Memory B cell (primary cell): ENCODE results near the gene NR1D2.
"Not testable (repeated sequence)": the region's sequence is repeated elsewhere in the genome, so short reads cannot be mapped to it uniquely, and the experiment has no call there.

Experiments used
- ATAC-seq: fragments of 150-1000 bp; cut with Tn5 transposase; 2 replicates; pipeline ENCODE4 v1.10.0; 2021; ENCODE audit warnings: low read depth, mild to moderate bottlenecking, moderate library complexity
- DNase-seq, 2 donors: peaks; one replicate each; pipeline ENCODE4 v3.0.0; 2022; ENCODE audit warnings: low spot score in 2 of 2
- H3K27ac Mint-ChIP-seq: one replicate; pipeline ENCODE4 v1.8.0; 2022; ENCODE audit warnings: mild to moderate bottlenecking, moderate library complexity, mixed read lengths
- H3K27me3 Mint-ChIP-seq: one replicate; pipeline ENCODE4 v1.8.0; 2022; ENCODE audit warnings: mixed read lengths
- H3K36me3 Mint-ChIP-seq: one replicate; pipeline ENCODE4 v1.8.0; 2022; ENCODE audit warnings: mild to moderate bottlenecking, mixed read lengths
- H3K4me1 Mint-ChIP-seq: one replicate; pipeline ENCODE4 v1.8.0; 2022; ENCODE audit warnings: mixed read lengths
- H3K4me3 Mint-ChIP-seq: one replicate; pipeline ENCODE4 v1.8.0; 2022; ENCODE audit warnings: mild to moderate bottlenecking, moderate library complexity, mixed read lengths
- H3K9me3 Mint-ChIP-seq: one replicate; pipeline ENCODE4 v1.8.0; 2022; ENCODE audit warnings: mixed read lengths

Gene NR1D2

GRCh38 chr3:23991683-23992628 lies 46.9 kb downstream of the NR1D2 start:
- peaks cover 2% of the 10 kb centered on the region for H3K9me3 Mint-ChIP-seq
- ATAC-seq (no peak), DNase-seq (no peak)
- H3K4me1 Mint-ChIP-seq = peaks cover 5% of the 10 kb centered on the region
- H3K27me3 Mint-ChIP-seq = no peaks in the 10 kb centered on the region
- peak overlapping the region; percentile 38 for H3K27ac Mint-ChIP-seq
- H3K36me3 Mint-ChIP-seq = peaks cover 2% of the 10 kb centered on the region
- H3K4me3 Mint-ChIP-seq = no peak overlapping the region

GRCh38 chr3:23993556-23994243 lies 48.6 kb downstream of the NR1D2 start:
- Mint-ChIP-seq H3K9me3 (no peaks in the 10 kb centered on the region), H3K36me3 (no peaks in the 10 kb centered on the region), H3K27me3 (no peaks in the 10 kb centered on the region), H3K4me3 (no peak overlapping the region), H3K4me1 (peaks cover 3% of the 10 kb centered on the region), H3K27ac (no peak overlapping the region)
- ATAC-seq (no peak), DNase-seq (no peak)

- no peaks in the 10 kb centered on the region for H3K9me3 Mint-ChIP-seq
- H3K27ac Mint-ChIP-seq = no peak overlapping the region
- no peaks in the 10 kb centered on the region for H3K36me3 Mint-ChIP-seq
- no peaks in the 10 kb centered on the region for H3K27me3 Mint-ChIP-seq
- H3K4me1 Mint-ChIP-seq = peaks cover 6% of the 10 kb centered on the region
- no peak overlapping the region for H3K4me3 Mint-ChIP-seq
- no peak for DNase-seq
- ATAC-seq = no peak
Observed at GRCh38 chr3:23994244-23994569, 49.1 kb downstream of the NR1D2 start.

GRCh38 chr3:23995219-23995618 lies 50.1 kb downstream of the NR1D2 start:
- Mint-ChIP-seq H3K36me3 (no peaks in the 10 kb centered on the region), H3K9me3 (no peaks in the 10 kb centered on the region), H3K27me3 (no peaks in the 10 kb centered on the region), H3K4me3 (no peak overlapping the region), H3K4me1 (peaks cover 7% of the 10 kb centered on the region), H3K27ac (no peak overlapping the region)
- DNase-seq = no peak
- ATAC-seq = no peak

- Mint-ChIP-seq H3K36me3 (no peaks in the 10 kb centered on the region), H3K4me3 (no peak overlapping the region), H3K27me3 (no peaks in the 10 kb centered on the region), H3K9me3 (no peaks in the 10 kb centered on the region), H3K4me1 (peaks cover 7% of the 10 kb centered on the region), H3K27ac (no peak overlapping the region)
- ATAC-seq (no peak), DNase-seq (no peak)
Observed at GRCh38 chr3:23996095-23996524, 51.0 kb downstream of the NR1D2 start.

- Mint-ChIP-seq H3K36me3 (no peaks in the 10 kb centered on the region), H3K27ac (no peak overlapping the region), H3K27me3 (no peaks in the 10 kb centered on the region), H3K4me1 (peaks cover 4% of the 10 kb centered on the region), H3K9me3 (no peaks in the 10 kb centered on the region), H3K4me3 (no peak overlapping the region)
- ATAC-seq (peak; percentile 38), DNase-seq (peak; percentile 58 to 65)
Observed at GRCh38 chr3:23999012-23999641, 54.0 kb downstream of the NR1D2 start.

- H3K9me3 Mint-ChIP-seq = no peaks in the 10 kb centered on the region
Observed at GRCh38 chr3:24002129-24002528, 57.0 kb downstream of the NR1D2 start.

GRCh38 chr3:24003466-24003865 lies 58.4 kb downstream of the NR1D2 start:
- H3K27me3 Mint-ChIP-seq = peaks cover 2% of the 10 kb centered on the region
- DNase-seq (no peak), ATAC-seq (no peak)
- no peak overlapping the region for H3K27ac Mint-ChIP-seq
- H3K4me3 Mint-ChIP-seq = no peak overlapping the region
- H3K36me3 Mint-ChIP-seq = no peaks in the 10 kb centered on the region
- H3K9me3 Mint-ChIP-seq = no peaks in the 10 kb centered on the region
- peaks cover 4% of the 10 kb centered on the region for H3K4me1 Mint-ChIP-seq

More at GRCh38 chr3:24002129-24002528, 57.0 kb downstream of the NR1D2 start:
- peaks cover 4% of the 10 kb centered on the region for H3K4me1 Mint-ChIP-seq
- no peak overlapping the region for H3K4me3 Mint-ChIP-seq
- H3K27me3 Mint-ChIP-seq = peaks cover 2% of the 10 kb centered on the region
- ATAC-seq (no peak), DNase-seq (no peak)
- H3K36me3 Mint-ChIP-seq = no peaks in the 10 kb centered on the region
- no peak overlapping the region for H3K27ac Mint-ChIP-seq

GRCh38 chr3:24004171-24004938 lies 59.3 kb downstream of the NR1D2 start:
- no peak for ATAC-seq
- no peaks in the 10 kb centered on the region for H3K9me3 Mint-ChIP-seq
- no peaks in the 10 kb centered on the region for H3K36me3 Mint-ChIP-seq
- H3K27me3 Mint-ChIP-seq = peaks cover 2% of the 10 kb centered on the region
- no peak for DNase-seq
- H3K27ac Mint-ChIP-seq = no peak overlapping the region
- H3K4me3 Mint-ChIP-seq = no peak overlapping the region
- H3K4me1 Mint-ChIP-seq = no peaks in the 10 kb centered on the region

- Mint-ChIP-seq H3K27me3 (peaks cover 2% of the 10 kb centered on the region), H3K4me3 (no peak overlapping the region), H3K27ac (no peak overlapping the region), H3K36me3 (no peaks in the 10 kb centered on the region), H3K4me1 (no peaks in the 10 kb centered on the region), H3K9me3 (no peaks in the 10 kb centered on the region)
- DNase-seq (no peak), ATAC-seq (no peak)
Observed at GRCh38 chr3:24005669-24006068, 60.6 kb downstream of the NR1D2 start.

- not testable (repeated sequence) for H3K4me3 Mint-ChIP-seq, H3K9me3 Mint-ChIP-seq, H3K36me3 Mint-ChIP-seq, H3K4me1 Mint-ChIP-seq, DNase-seq, H3K27ac Mint-ChIP-seq, ATAC-seq, H3K27me3 Mint-ChIP-seq
Observed at GRCh38 chr3:24010834-24011233, 65.7 kb downstream of the NR1D2 start.

GRCh38 chr3:24012589-24013269 lies 67.6 kb downstream of the NR1D2 start:
- ATAC-seq = no peak
- no peak overlapping the region for H3K27ac Mint-ChIP-seq
- H3K27me3 Mint-ChIP-seq = no peaks in the 10 kb centered on the region
- H3K9me3 Mint-ChIP-seq = no peaks in the 10 kb centered on the region
- no peak for DNase-seq
- no peaks in the 10 kb centered on the region for H3K4me1 Mint-ChIP-seq
- no peak overlapping the region for H3K4me3 Mint-ChIP-seq
- no peaks in the 10 kb centered on the region for H3K36me3 Mint-ChIP-seq

- Mint-ChIP-seq H3K27me3 (no peaks in the 10 kb centered on the region), H3K36me3 (no peaks in the 10 kb centered on the region), H3K4me3 (no peak overlapping the region), H3K4me1 (no peaks in the 10 kb centered on the region), H3K27ac (no peak overlapping the region), H3K9me3 (no peaks in the 10 kb centered on the region)
- DNase-seq (no peak), ATAC-seq (no peak)
Observed at GRCh38 chr3:24017305-24017704, 72.2 kb downstream of the NR1D2 start.
